NCI-H82 treated with DMSO at 0.1 percent for 48 hours (cell line): ENCODE data around the gene DHX29.

Experiments
- DNase-seq: peaks from one replicate; lab custom pipeline; 2025; ENCODE audit not compliant: unreplicated experiment; lab: John Stamatoyannopoulos, UW

DHX29 gene

GRCh38 chr5:55211184-55211874, 96.2 kb downstream of the DHX29 start:
- no peak for DNase-seq
